Heart left ventricle (tissue), 13 donors: ENCODE measurements around the gene FGF14.

ENCODE experiments used
- POLR2A ChIP-seq, 2 donors: fragments of 450-650 bp; IDR thresholded peaks; one replicate each; pipeline ENCODE4 v1.6.1; 2017; ENCODE audit warnings: antibody characterized with exemption in 2 of 2, mild to moderate bottlenecking in 2 of 2, moderate library complexity in 2 of 2
- TF ChIP-seq, protein P1 (sequence below), 12 donors: fragments of 200-600 bp; sonication (generic) in 4 of 12; IDR thresholded peaks; one replicate each; pipeline versions ENCODE4 v1.5.0 to v1.8.0; 2018 to 2022; ENCODE audit warnings: antibody characterized with exemption in 12 of 12, mild to moderate bottlenecking in 5 of 12
- donor health status: ischemic (EF 13 %, LVEDD 7.1; RV severe dilation, severe dysfunction).
- donor health status: DM: no; HTN: yes; CAD: no.
- donor health status: DM: no; HTN: no; CAD: no.
- donor health status: ischemic (EF 25% LVEDD 6.9; RV normal size, moderate dysfunction).
- donor health status: ischemic (EF 25% LVEDD 5.7; RV mildly dilated, moderate dysfunction).
- donor health status: ischemic (EF 35%, LVEDD 5.7; RV mildly dilated, moderate dysfunction).
- donor health status: nonischemic (EF 11% LVEDD 7.7; RV severe dilation, severe dysfunction).
- donor health status: DM: yes; HTN: yes; CAD: no.
- donor health status: PGD.
- donor health status: ischemic (EF 29% LVEDD 5.4; RV normal size, mild dysfunction).
- donor health status: nonischemic (EF 23%, LVEDD 6.1; RV moderate dilation, normal function).

DNA sequence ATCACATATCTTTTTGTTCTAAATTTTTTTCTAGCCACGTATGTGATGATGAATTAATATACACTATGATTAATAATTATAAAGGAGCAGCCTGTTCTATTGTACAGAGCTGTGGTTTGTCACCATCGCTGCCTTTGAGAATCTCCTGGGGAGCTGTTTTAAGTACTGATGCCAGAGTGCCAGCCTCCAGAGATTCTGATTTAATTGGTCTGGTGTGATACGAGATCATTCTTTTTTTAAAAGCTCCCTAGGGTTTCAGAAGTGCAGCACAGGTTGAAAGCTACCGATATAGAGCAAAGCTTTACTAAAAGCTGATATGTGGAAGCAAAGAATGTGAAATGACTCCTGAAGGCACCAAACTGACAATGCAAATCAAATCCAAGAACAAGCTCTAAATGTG, 634.7 kb downstream of the FGF14 start:
- TF ChIP-seq, protein P1, sequence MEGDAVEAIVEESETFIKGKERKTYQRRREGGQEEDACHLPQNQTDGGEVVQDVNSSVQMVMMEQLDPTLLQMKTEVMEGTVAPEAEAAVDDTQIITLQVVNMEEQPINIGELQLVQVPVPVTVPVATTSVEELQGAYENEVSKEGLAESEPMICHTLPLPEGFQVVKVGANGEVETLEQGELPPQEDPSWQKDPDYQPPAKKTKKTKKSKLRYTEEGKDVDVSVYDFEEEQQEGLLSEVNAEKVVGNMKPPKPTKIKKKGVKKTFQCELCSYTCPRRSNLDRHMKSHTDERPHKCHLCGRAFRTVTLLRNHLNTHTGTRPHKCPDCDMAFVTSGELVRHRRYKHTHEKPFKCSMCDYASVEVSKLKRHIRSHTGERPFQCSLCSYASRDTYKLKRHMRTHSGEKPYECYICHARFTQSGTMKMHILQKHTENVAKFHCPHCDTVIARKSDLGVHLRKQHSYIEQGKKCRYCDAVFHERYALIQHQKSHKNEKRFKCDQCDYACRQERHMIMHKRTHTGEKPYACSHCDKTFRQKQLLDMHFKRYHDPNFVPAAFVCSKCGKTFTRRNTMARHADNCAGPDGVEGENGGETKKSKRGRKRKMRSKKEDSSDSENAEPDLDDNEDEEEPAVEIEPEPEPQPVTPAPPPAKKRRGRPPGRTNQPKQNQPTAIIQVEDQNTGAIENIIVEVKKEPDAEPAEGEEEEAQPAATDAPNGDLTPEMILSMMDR (IDR thresholded peaks at IDR 0.05) = no peak
- no peak for TF ChIP-seq POLR2A (IDR thresholded peaks at IDR 0.05)
